Fibroblast of villous mesenchyme (primary cell): ENCODE results near the gene EN2. TPM values are rescaled to one million over a fixed set of nuclear protein-coding genes. Genes with fewer than 3 reads are reported as not detected.

Experiments
- DNase-seq: peaks from one replicate; pipeline ENCODE4 v3.0.0-alpha.2; 2010; ENCODE audit warnings: low read depth
- H3K4me3 ChIP-seq: 2 replicates; pipeline ENCODE4 v1.5.1; 2011; ENCODE audit warnings: low read depth, mild to moderate bottlenecking, low read length
- total RNA-seq: library from RNA; depleted of rRNA; stranded (reverse); fragments of >200 nt; gene quantifications from 2 replicates; pipeline ENCODE4 v1.2.3, GENCODE V29; 2012
- TF ChIP-seq, protein P1 (sequence below): IDR thresholded peaks from 2 replicates; pipeline ENCODE4 v1.5.1; 2012; ENCODE audit warnings: low read depth, mild to moderate bottlenecking, low read length; ENCODE audit not compliant: insufficient read depth

The EN2 gene
- total RNA-seq, 1 donor: not detected

DNA sequence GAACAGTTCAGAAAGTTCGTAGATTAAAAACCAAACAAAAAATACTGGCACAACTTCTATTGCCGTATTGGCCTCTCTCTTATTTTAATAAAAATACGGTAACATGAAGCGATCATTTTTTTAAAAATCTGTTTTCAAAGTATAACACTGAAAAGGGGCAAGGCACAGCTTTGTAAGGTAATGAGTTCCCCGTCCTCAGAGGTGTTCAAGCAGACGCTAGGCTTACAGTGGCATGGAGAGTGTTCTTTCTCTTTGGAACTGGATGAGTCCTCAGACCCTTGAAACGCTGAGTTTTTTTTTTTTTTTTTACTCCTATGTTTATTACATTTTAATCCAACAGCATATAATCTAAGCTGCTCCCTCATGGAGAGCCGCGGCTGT, 7.8 kb downstream of the EN2 start:
- TF ChIP-seq, protein P1, sequence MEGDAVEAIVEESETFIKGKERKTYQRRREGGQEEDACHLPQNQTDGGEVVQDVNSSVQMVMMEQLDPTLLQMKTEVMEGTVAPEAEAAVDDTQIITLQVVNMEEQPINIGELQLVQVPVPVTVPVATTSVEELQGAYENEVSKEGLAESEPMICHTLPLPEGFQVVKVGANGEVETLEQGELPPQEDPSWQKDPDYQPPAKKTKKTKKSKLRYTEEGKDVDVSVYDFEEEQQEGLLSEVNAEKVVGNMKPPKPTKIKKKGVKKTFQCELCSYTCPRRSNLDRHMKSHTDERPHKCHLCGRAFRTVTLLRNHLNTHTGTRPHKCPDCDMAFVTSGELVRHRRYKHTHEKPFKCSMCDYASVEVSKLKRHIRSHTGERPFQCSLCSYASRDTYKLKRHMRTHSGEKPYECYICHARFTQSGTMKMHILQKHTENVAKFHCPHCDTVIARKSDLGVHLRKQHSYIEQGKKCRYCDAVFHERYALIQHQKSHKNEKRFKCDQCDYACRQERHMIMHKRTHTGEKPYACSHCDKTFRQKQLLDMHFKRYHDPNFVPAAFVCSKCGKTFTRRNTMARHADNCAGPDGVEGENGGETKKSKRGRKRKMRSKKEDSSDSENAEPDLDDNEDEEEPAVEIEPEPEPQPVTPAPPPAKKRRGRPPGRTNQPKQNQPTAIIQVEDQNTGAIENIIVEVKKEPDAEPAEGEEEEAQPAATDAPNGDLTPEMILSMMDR: no peak
- H3K4me3 ChIP-seq: no peak overlapping the region
- DNase-seq: no peak

- no peak for DNase-seq
- H3K4me3 ChIP-seq: no peak overlapping the region
- TF ChIP-seq, protein P1: no peak
These were observed 8.3 kb downstream of the EN2 start for GRCh38 chr7:155466142-155466813.

DNA sequence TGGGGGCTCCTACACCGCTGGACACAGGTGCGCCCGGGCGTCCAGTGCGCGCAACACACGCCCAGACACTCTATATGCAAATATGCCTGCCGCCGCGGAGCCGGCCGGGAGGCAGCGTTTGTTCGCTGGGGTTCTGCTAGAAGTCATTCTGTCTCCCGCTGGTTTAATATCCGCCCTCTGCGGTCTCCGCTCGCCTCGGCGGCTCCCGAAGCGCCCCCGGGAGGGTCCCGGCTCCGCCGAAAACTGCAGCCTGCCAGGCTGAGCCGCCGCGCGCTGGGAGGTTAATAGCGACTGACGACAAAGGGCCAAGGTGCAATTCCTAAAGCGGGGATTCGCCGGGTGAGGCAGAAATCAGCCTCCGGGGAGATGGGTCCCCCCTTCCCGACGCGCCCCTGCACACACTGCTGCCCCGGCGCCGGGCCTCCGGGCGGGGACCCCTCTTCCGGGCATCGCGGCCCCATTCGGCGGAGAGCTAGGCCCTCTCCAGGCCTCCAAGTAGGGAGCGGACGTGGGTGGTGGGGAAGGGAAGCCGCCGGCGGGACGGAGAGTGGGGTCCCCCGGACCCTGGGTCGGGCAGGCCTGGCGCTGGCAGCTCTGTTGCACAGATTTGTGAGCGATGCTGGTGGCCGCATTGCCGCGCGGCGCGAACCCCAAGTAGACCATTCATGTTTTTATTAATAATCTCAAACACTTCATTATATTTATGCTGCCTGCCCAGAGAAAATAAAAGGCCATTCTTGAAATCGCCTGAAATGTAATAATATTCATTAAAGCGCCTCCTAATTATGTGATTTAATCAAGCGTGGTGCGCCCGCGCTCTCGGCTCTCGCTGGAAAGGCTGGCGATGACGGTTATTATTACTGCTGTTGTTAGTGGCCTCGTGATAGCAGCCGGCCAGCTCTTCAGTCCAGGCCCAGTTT, 9.1 kb downstream of the EN2 start:
- no peak for DNase-seq
- no peak overlapping the region for H3K4me3 ChIP-seq
- TF ChIP-seq, protein P1: no peak

DNA sequence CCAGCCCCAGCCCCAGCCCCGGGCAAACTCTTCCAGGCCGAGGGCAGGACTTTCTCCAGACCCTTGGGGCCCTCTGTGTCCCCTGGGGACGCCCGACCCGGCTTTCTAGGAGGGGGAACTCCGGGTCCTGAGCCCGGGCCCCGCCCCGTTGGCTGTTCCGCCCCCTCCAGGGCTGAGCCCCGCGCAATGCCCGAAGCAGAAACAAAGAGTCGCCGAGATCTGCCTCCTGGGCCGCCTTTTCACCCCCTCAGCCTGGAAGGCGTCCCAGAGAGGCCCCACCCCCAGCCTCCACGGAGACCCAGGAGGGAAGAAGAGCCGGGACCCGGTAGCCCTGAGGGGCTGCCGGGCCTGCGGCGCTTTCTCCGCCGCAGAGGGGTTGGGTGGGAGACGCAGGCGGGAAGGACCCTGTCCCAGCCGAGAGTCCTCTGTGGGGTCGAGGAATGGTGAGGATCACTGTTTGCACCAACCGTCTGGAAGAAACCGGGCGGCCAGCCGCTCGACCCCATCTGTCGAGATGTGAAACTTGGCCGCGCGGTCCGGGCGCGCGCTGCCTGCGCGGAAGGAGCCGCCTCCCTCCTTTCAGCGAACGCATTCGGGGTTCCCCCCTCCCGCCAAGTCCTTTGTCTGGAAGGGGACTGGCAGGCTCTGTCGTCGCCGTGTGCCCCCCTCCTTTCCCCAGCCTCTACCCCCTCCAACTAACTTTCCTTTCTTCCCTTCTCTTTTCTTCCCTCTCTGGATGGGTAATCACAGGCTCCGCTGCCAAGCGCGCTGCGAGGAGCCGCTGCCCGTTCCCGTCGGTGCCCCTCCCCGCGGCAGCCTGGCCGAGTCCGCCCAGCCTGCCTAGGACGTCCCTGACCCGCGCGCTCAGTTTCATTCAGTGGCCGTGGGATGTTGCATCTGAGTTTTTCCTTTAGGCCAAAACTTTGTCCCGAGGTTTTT, 10.2 kb downstream of the EN2 start:
- TF ChIP-seq, protein P1: no peak
- no peak overlapping the region for H3K4me3 ChIP-seq
- no peak for DNase-seq

- no peak overlapping the region for H3K4me3 ChIP-seq
- TF ChIP-seq, protein P1: no peak
- DNase-seq: no peak
These were observed 10.8 kb downstream of the EN2 start for GRCh38 chr7:155468785-155469148.
